ENCODE results near the gene CCDC9B. TPM values are rescaled to one million over a fixed set of nuclear protein-coding genes. Genes with fewer than 3 reads are reported as not detected.
A peak's percentile ranks its signal among the peaks of the same experiment; 100 is the strongest.

Gene CCDC9B
- polyA plus RNA-seq, 6 donors from 2014 or later, result 0.25 to 0.40 TPM; not detected in 4

DNA sequence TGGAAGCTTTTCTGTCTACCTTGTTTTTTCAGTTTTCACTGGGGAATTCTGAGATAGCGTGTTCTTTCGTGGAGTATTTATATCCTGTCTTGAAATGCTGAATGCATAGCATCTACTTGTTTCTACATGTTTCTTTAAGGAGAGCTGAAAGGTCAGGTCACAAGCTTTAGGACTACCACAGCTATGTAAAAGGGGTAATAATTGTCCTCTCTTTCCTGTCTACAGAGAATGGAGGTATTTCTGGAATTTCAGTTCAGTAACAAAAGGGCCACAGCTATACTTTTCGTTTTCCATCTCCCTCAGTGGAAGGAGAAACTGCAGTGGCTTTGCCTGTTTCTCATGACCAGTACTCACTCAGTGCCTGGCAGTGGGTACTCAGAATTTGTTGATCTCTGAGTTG lies 12.6 kb downstream of the CCDC9B start:
- no peak overlapping the region for H3K27ac Mint-ChIP-seq

DNA sequence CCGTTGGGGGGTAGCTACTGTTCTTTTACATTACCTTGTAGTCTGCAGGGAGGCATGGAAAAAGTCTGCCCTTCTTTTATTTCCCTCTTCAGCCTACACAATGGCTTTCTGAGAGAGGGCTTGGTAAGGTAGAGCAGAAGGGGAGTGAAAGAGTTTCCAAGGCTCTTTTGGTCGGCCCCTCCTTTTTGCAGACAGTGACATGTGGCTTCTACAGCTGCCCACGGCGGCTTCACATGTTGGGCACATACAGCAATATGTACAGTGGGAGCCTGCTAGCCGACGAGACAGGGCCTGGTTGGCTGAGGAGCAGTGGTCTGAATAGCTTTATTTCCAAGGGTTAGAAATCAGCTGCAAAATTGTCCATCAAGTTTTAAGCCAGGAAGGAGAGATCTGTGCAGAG lies 13.3 kb downstream of the CCDC9B start:
- H3K36me3 Mint-ChIP-seq, result no peaks in the 10 kb centered on the region
- ATAC-seq (ENCODE audit: low read depth in 2 of 2) (no peak), DNase-seq (no peak)
- no peaks in the 10 kb centered on the region for H3K9me3 Mint-ChIP-seq
- H3K4me1 Mint-ChIP-seq, result peaks cover 9 to 32% (median 21%) of the 10 kb centered on the region in 3 donors
- H3K27me3 Mint-ChIP-seq, result peaks cover 0 to 14% (median 8%) of the 10 kb centered on the region in 3 donors
- H3K4me3 Mint-ChIP-seq, result peak overlapping the region in 1 of 8 donors; percentile 2
- H3K27ac Mint-ChIP-seq, result no peak overlapping the region

More for the DNA sequence above, 12.6 kb downstream of the CCDC9B start:
- DNase-seq (no peak), ATAC-seq (ENCODE audit: low read depth in 2 of 2) (no peak)
- peaks cover 8 to 32% (median 21%) of the 10 kb centered on the region in 3 donors for H3K4me1 Mint-ChIP-seq
- H3K9me3 Mint-ChIP-seq, result no peaks in the 10 kb centered on the region
- H3K27me3 Mint-ChIP-seq, result peaks cover 0 to 21% (median 8%) of the 10 kb centered on the region in 3 donors
- peak overlapping the region in 1 of 8 donors; percentile 37 for H3K4me3 Mint-ChIP-seq
- no peaks in the 10 kb centered on the region for H3K36me3 Mint-ChIP-seq

DNA sequence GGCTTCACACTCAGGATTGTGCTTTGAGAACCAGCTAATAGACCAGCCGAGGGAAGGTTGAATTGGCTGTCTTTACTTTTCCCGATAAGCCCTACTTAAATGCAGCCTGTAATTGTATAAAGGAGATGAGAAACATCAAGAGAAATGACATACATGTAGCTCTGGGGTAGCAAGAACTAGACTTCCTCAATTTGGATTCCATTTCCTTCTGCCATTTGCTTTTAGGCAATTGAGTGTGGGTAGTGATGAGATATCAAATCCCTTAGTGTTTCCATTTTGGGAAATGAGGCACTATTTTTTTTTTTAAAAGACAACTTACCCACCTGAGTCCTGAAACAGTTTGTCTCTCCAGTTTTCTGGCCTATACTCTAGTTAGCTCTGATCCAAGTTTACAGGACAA lies 15.0 kb downstream of the CCDC9B start:
- Mint-ChIP-seq H3K27me3 (peaks cover 0 to 5% (median 4%) of the 10 kb centered on the region in 3 donors), H3K9me3 (no peaks in the 10 kb centered on the region), H3K27ac (no peak overlapping the region), H3K4me1 (peaks cover 20 to 44% (median 31%) of the 10 kb centered on the region in 3 donors), H3K36me3 (no peaks in the 10 kb centered on the region), H3K4me3 (peak overlapping the region in 4 of 8 donors; percentile 17 to 93 (median 87))
- no peak for ATAC-seq (ENCODE audit: low read depth in 2 of 2)
- DNase-seq, result no peak

DNA sequence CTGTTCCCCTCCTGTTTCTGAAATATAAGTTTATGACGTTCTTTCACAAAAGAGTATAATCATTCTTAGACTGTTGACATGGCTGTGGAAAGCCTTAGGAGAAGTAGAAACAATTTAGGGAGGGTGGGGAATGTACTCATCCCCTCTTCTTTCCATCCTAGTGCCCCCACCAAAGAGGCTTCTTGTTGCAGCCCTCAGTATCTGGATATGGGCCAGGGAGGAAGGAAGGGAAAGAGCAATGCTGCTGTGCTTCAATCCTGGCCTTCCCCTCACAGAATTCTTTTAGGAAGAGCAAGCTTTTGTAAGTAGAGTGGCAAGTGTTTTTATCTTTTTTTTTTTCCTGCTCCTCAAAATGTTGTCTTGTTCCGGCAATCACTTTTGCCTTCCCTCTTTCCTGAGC lies 15.6 kb downstream of the CCDC9B start:
- Mint-ChIP-seq H3K9me3 (no peaks in the 10 kb centered on the region), H3K36me3 (no peaks in the 10 kb centered on the region), H3K27ac (peak overlapping the region in 2 of 6 donors; percentile 57 to 73), H3K4me3 (peak overlapping the region; percentile 67 to 93 (median 87)), H3K4me1 (peaks cover 20 to 45% (median 31%) of the 10 kb centered on the region in 3 donors), H3K27me3 (peaks cover 0 to 5% (median 0%) of the 10 kb centered on the region in 3 donors)
- ATAC-seq (ENCODE audit: low read depth in 2 of 2) (no peak), DNase-seq (no peak)

DNA sequence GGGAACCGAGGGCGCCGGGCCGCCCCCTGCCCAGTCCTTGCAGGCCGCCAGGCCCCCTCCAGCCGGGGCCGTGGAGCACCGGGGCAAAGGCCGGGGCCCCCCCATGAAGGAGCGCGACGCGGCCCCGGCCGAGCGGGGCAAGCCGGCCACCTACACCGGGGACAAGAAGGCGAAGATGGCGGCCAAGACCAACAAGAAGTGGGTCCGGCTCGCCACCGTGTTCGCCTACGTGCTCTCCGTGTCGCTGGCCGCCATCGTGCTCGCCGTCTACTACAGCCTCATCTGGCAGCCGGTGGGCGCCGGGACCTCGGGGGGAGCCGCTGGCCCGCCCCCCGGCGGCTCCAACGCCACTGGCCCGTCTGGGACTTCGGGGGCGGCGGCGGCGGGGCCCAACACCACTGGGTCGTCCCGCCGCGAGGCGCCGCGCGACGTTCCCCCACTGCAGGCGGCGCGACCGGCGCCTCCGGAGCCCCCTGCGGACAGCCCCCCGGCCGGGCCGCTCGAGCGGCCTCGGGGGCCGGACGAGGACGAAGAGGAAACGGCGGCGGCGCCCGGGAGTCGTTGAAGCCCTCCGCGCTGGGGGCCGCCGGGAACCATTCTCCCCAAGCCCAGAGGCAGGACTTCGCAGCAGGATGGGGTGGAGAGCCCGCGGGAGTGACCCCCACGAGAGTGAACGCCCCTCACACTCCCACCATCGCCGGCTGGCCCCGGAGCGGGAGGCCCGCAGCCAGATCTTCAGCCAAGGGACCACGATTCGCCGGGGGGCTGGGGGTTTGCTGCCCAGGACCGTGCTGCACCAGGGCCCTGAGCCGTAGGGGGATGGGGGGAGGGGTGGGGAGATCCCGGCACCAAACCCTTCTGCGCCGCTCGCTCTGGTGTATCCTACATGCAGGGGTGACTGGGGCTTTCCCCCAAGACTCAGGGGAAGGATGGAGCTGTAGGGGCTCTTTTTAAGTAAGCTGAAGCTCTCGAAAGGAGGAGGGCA lies 16.5 kb downstream of the CCDC9B start:
- no peaks in the 10 kb centered on the region for H3K9me3 Mint-ChIP-seq
- H3K36me3 Mint-ChIP-seq, result no peaks in the 10 kb centered on the region
- peak overlapping the region; percentile 67 to 93 (median 87) for H3K4me3 Mint-ChIP-seq
- no peaks in the 10 kb centered on the region for H3K27me3 Mint-ChIP-seq
- DNase-seq (peak; percentile 26), ATAC-seq (ENCODE audit: low read depth in 2 of 2) (peak; percentile 30 to 34)
- peaks cover 20 to 48% (median 31%) of the 10 kb centered on the region in 3 donors for H3K4me1 Mint-ChIP-seq
- H3K27ac Mint-ChIP-seq, result peak overlapping the region in 4 of 6 donors; percentile 4 to 73 (median 58)

DNA sequence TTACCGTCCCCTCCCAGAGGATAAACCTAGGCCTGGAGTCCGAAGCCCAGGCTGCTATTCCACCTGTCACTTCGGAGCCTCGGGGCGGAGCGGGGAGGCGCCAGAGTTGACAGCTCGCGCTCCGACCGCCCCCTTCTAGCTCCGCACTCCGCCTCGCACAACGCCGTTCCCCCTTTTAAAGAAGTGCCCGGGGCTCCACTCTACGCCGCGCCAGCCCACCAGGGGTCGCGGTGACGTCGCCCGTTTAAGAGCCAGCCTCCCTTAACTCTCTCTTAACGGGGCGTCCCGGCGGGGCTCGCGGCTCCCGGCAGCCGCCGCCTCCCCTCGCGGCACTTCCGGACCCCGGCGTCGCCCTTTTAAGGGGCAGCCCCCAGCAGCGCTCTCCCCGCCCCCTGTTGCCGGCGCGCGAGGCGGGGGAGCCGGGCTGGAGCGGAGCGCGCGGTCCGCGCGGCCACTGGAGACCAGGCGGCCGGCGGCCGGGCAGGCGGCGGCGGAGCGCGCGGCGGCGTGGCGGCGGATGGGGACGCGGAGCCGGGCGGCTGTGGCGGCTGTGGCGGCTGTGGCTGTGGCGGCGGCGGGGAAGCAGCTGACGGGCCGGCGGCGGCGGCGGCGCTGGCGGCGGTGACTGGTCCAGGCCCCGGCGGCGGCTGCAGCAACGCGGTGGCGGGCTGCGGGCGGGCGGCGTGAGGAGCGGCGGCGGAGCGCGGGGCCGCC lies 17.3 kb downstream of the CCDC9B start, which contains the start of gene INAFM2:
INAFM2 (plus strand) TSS at position 454 of the 714 bp plus-strand sequence. CDS start 364 bp downstream, outside the sequence.
- Mint-ChIP-seq H3K4me3 (peak within 1 kb of the TSS; percentile 74 to 93 (median 88)), H3K27ac (peak within 1 kb of the TSS in 3 of 6 donors; percentile 42 to 90 (median 57)), H3K4me1 (peaks cover 20 to 49% (median 31%) of the 10 kb centered on the region in 3 donors), H3K27me3 (no peaks in the 10 kb centered on the region), H3K36me3 (no peaks in the 10 kb centered on the region), H3K9me3 (no peaks in the 10 kb centered on the region)
- ATAC-seq (ENCODE audit: low read depth in 2 of 2) (peak; percentile 86 to 90), DNase-seq (peak; percentile 90)

DNA sequence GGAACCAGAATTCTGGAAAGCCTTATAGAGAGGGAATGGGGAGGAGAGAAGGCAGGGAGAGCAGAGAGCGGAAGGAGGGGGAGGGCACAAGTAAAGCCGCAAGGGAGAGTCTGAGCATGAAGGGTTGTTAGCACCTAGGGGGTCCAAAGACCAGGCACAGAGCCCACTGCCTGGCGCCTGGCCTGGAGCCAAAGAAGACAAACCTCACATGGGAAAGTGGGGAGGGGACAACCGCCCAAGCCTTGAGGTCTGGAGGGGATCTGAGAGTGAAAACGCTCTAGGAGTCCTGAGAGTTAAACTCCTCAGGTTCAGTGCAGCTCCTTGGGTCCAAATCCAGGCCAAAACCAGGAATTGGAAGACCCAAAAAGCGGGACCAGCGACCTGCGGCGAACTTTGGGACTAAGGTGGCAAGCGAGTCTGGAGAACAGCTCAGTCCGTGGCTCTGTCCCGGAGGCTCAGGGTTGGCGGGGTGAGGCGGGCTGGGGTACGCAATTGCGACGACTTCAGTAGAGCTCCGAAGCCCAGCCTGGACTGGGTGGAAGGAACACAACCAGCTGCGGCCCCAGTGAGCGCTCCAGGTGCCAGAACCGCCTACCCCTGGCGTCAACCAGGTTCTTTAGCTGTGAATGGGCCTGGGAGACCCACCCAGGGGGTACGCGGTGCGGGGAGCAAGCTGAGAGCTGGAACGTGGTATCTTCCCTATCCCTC lies 18.1 kb downstream of the CCDC9B start:
- Mint-ChIP-seq H3K27me3 (no peaks in the 10 kb centered on the region), H3K27ac (peak overlapping the region in 2 of 6 donors; percentile 42 to 54), H3K9me3 (no peaks in the 10 kb centered on the region), H3K36me3 (no peaks in the 10 kb centered on the region), H3K4me3 (peak overlapping the region; percentile 72 to 90 (median 84)), H3K4me1 (peaks cover 21 to 55% (median 31%) of the 10 kb centered on the region in 3 donors)
- no peak for ATAC-seq (ENCODE audit: low read depth in 2 of 2)
- DNase-seq, result no peak

DNA sequence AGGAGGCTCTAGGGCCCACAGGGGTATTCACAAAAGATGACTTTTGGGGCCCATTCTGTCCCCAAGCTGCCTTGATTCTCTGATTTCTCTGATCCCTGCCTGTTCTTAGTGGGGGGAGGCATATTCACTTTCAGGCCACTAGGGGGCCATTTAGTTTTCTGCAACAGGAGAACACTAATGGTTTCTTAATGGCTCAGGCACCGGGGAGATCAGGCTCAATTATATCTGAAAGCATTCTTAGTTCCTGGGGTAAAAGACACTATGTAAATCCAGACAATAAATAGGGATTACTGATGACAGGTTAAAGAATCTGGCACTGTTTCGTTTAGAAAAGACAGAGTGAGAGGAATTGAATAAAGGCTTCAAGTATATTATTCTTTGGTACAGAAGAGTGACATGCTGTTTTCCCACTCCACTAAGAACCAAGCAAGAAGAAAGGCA lies 19.8 kb downstream of the CCDC9B start:
- Mint-ChIP-seq H3K9me3 (no peaks in the 10 kb centered on the region), H3K36me3 (no peaks in the 10 kb centered on the region), H3K27me3 (peaks cover 4 to 9% (median 8%) of the 10 kb centered on the region in 3 donors), H3K27ac (no peak overlapping the region), H3K4me3 (peak overlapping the region in 2 of 8 donors; percentile 7 to 78), H3K4me1 (peaks cover 31 to 60% (median 42%) of the 10 kb centered on the region in 3 donors)
- DNase-seq (peak; percentile 66), ATAC-seq (ENCODE audit: low read depth in 2 of 2) (peak in 1 of 2 donors; percentile 17)

DNA sequence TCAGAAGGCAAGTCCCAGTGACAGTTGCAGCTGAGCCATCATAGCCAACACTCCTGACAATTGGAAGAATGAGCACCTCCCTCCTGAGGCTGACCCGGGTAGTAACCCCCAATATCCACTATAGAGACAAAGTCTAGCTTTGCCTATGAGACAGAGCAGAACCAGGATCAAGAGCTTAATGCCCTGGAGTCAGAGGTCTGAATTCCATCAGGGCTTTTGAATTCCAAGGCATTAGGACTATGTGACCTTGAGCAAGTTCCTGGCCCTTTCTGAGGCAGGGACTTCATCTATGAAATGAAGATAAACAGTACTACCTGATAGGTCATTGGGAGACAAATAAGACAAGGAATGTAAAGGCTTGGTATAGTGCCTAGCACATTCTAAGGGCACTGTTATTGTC lies 20.3 kb downstream of the CCDC9B start:
- Mint-ChIP-seq H3K27me3 (peaks cover 4 to 14% (median 13%) of the 10 kb centered on the region in 3 donors), H3K27ac (no peak overlapping the region), H3K4me1 (peaks cover 31 to 55% (median 42%) of the 10 kb centered on the region in 3 donors), H3K4me3 (no peak overlapping the region), H3K36me3 (no peaks in the 10 kb centered on the region), H3K9me3 (no peaks in the 10 kb centered on the region)
- DNase-seq (no peak), ATAC-seq (ENCODE audit: low read depth in 2 of 2) (no peak)

DNA sequence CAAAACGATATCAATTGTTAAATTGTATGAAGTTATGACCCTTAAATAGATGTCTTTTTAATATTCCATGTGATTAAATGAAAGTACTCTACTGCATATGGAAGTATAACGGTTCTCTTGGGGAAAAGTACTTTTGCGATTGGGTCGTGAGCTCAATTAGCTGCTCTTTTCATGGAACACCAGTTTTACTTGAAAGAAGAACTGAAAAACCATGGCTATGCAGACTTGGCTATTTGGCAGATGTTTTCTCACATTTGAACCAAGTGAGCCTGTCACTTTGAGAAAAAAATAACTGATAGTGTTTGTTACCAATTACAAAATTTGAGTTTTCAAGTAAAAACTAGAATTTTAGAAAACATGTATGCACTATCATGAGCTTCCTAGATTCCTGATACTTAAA lies 23.2 kb downstream of the CCDC9B start:
- Mint-ChIP-seq H3K27ac (no peak overlapping the region), H3K36me3 (no peaks in the 10 kb centered on the region), H3K9me3 (no peaks in the 10 kb centered on the region), H3K27me3 (peaks cover 4 to 22% (median 13%) of the 10 kb centered on the region in 3 donors), H3K4me1 (peaks cover 23 to 42% (median 27%) of the 10 kb centered on the region in 3 donors), H3K4me3 (peak overlapping the region in 4 of 8 donors; percentile 13 to 28 (median 26))
- ATAC-seq (ENCODE audit: low read depth in 2 of 2) (peak; percentile 46 to 54), DNase-seq (no peak)

DNA sequence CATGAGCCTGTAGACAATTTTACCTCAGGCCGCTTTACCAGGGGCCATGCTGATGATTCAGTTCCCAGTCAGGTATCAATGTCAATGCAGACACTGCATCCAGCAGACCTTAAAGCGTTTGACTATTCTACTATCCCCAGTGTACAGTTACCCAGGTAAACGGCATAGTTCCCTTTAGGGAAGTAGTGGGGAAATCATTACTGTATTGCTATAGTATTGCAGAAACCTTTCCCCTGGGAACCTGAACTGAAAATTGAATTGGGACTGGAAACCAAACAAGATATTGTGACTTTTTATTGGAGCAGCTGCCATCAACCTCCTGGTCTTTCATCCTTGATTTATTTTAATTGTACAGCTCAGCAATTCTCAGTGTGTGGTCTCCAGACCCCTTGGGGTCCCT lies 23.8 kb downstream of the CCDC9B start:
- ATAC-seq (ENCODE audit: low read depth in 2 of 2) (no peak), DNase-seq (no peak)
- Mint-ChIP-seq H3K27ac (no peak overlapping the region), H3K9me3 (no peaks in the 10 kb centered on the region), H3K36me3 (no peaks in the 10 kb centered on the region), H3K4me3 (peak overlapping the region in 4 of 8 donors; percentile 13 to 66 (median 28)), H3K4me1 (peaks cover 17 to 36% (median 20%) of the 10 kb centered on the region in 3 donors), H3K27me3 (peaks cover 4 to 26% (median 13%) of the 10 kb centered on the region in 3 donors)

DNA sequence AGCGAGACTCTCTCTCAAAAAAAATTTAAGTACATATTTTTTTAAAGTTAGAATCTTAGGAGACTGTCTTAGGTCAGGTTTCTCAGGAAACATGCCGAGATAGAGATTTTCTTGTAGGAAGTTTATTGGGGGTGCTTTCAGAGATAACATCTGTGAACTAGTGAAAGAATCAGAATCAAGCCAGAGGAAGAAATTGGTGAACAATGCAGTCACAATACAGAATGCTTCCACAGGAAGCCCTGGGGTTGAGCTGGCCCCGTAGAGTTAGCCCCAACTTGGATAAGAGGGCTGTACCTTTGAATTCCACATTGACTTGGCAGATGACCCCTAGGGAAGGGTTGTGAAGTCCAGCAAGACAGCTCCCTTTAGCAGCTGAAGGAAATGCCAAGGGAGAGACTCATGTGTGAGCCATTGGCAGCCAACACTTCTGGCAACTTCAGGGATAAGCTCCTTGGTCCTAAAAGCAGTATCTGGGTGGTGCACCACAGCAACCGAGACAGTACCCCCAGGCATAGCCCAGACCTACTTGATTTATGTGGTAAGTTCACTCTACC lies 25.9 kb downstream of the CCDC9B start:
- DNase-seq, result no peak
- peaks cover 12 to 28% (median 13%) of the 10 kb centered on the region in 3 donors for H3K4me1 Mint-ChIP-seq
- H3K9me3 Mint-ChIP-seq, result no peaks in the 10 kb centered on the region
- no peaks in the 10 kb centered on the region for H3K36me3 Mint-ChIP-seq
- no peak overlapping the region for H3K27ac Mint-ChIP-seq
- peaks cover 4 to 26% (median 13%) of the 10 kb centered on the region in 3 donors for H3K27me3 Mint-ChIP-seq
- H3K4me3 Mint-ChIP-seq, result no peak overlapping the region
- no peak for ATAC-seq (ENCODE audit: low read depth in 2 of 2)
